ENCODE data around the gene HYAL3.
"Not testable (repeated sequence)": the region's sequence is repeated elsewhere in the genome, so short reads cannot be mapped to it uniquely, and the experiment has no call there.

The HYAL3 gene

GRCh38 chr3:50256978-50257890 lies 42.0 kb downstream of the HYAL3 start:
- no peak for DNase-seq (ENCODE audit: low spot score)

GRCh38 chr3:50255251-50255615 lies 44.0 kb downstream of the HYAL3 start:
- no peak for DNase-seq (ENCODE audit: low spot score)

DNA sequence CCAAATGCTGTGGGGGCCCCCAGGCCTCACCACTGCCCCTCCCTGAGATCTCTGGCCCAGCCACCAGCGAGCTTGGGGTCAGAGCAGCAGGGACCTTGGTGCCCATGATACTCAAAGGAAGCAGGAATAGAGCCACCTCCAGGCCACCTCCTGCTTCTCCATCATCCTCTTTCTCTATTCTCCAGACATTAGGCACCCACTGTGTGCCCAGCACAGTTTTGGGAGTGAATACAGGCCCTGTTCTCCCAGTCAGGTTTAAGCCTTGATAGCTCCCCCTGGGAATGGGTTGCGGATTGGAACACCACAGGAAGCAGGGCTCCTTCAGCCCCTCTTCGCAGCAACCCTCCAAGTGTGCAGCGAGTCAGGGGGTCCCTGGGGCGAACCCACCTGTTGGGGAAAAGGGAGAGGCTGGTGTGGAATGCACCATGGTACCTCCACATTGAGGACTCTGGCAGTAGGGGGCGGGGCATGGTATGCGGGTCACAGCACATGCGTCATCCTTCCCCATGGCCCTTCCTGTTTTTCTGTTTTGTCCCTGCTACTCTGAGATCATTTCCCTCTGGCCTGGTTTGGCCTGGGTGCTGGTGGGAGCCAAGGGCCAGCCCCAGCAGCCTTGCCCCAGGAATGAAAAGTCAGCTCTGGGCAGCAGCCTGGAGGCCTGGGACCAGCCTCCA lies 44.5 kb downstream of the HYAL3 start:
- no peak for DNase-seq (ENCODE audit: low spot score)

DNA sequence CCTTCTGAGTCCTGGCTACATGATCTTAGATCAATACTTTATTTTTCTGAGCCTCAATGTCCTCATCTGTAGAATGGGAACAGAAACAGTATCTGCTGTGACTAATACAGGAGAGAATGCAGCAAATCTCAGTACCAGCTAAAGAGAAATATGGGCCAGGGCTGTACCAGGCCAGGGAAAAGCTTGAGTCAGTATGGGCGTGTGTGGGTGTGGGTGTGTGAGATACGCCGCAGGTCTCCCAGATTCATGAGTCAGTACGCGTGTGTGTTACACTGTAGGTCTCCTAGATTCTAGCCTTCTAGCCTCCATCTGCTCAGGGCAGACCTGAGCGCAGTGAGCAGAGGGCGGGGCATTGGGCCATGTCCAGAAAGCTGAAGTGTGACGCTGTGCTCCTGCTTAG lies 48.0 kb downstream of the HYAL3 start:
- no peak for DNase-seq (ENCODE audit: low spot score)

DNA sequence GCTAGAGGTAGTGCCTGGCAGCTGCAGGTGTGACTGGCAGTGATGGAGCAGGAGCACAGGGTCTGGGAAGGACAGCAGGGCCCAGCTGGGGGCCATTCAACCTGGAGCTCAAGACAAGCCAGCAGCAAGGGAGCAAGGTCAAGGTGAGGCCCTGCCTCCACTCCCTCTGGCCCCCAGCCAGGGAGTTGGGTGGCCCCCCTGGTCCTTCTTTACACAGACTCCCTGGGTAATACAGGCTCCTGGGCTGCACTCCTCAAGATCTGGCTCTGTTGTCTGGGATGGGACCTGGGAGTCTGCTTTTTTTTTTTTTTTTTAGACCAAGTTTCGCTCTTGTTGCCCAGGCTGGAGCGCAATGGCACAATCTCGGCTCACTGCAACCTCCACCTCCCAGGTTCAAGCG lies 48.7 kb downstream of the HYAL3 start:
- no peak for DNase-seq (ENCODE audit: low spot score)

DNA sequence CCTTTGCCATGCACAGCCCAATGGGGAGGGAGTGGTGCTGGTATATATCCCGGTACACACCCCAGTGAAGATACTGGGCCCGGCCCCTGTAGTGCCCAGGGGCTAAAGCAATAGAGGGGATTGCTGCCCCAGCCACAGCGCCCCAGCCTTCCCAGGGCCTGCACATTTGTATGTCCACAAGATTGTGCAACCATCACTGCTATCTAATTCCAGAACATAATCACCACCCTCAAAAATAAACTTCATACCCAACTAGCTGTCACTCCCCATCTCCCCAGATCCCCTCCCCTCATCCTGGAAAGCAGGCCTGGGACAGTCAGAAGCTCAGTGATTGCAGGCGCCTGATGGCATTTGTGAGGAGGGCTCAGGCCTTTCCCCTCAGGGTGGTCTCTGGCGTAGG lies 49.7 kb downstream of the HYAL3 start:
- no peak for DNase-seq (ENCODE audit: low spot score)

DNA sequence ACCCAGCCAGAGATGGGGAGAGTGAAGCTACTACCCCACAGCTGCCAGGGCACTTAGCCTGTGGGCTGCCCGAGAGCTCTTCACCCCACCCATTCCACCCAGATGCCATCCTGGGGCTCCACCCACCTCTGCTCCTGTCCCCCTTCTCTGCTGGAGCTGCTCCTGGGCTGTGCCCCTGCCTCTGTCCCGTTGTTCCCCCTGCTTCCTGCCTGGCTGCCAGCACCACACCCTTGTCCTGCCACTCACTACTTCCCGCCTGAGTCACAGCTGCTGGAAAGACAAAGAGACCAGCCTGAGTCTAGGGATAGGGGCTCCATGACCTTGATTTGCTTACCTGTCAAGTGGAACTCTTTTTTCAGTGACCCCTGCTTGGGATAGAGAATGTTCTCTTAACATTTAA lies 50.8 kb downstream of the HYAL3 start:
- no peak for DNase-seq (ENCODE audit: low spot score)

GRCh38 chr3:50246517-50246954 lies 52.7 kb downstream of the HYAL3 start:
- DNase-seq (ENCODE audit: low spot score), result peak; percentile 91

DNA sequence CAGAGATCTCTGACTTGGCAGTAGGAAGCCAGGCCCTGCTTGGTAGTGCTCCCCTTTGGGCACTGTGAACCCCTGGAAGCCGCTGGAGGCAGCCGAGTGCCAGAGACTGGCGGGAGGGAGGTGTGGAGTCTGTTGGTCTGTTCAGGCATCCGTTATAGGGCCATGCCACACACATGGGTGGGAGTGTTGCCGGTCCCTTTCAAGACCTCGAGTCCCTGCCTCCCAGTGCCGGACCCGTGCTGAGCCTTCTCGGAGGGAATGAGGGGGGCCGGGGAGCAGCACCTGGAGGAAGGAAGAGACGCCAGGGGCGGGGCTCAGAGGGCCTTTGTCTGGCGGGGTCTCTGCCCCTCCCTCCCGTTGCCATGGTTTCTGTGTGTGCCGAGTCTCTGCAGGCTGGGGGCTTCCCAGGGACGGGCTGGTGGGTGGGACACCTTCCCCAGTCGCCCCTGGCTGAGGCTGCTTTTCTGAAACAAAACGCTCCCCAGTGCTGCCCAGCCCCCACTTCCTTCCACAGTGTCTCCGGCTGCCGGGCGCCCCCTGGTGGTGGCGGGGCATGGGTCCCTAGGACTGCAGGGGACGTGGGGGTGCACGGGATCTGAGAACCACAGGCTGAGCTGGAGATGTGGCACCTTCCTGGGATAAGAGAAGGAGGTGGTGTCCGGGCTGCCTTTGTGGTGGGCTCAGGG lies 53.2 kb downstream of the HYAL3 start:
- DNase-seq (ENCODE audit: low spot score), result peak; percentile 94

DNA sequence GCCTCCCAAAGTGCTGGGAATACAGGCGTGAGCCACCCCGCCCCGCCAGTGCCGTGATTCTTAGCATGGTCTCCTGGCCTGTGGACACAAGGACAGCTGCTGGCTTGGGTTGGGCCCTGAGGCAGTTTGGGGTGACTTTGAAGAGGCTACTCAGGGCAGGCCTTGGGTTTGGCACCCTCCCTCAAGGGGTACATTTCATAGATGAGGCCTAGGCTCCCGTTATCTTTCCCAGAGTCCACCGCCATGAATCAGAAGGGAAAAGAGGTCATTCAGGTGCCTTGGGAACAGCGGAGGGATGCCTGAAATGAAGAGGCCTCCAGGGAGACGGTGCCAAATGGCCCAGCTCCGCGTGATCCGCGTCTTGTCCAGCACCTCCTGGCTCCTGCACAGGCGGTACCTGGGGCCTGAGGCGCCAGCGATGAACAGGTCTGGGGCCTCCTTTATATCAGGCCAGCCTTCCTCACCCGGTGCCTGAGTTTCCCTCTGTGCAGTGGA lies 53.9 kb downstream of the HYAL3 start:
- DNase-seq (ENCODE audit: low spot score), result no peak

- not testable (repeated sequence) for DNase-seq (ENCODE audit: low spot score)
Measured at GRCh38 chr3:50244813-50245212, 54.4 kb downstream of the HYAL3 start.

GRCh38 chr3:50243543-50243895 lies 55.7 kb downstream of the HYAL3 start:
- DNase-seq (ENCODE audit: low spot score), result no peak

DNA sequence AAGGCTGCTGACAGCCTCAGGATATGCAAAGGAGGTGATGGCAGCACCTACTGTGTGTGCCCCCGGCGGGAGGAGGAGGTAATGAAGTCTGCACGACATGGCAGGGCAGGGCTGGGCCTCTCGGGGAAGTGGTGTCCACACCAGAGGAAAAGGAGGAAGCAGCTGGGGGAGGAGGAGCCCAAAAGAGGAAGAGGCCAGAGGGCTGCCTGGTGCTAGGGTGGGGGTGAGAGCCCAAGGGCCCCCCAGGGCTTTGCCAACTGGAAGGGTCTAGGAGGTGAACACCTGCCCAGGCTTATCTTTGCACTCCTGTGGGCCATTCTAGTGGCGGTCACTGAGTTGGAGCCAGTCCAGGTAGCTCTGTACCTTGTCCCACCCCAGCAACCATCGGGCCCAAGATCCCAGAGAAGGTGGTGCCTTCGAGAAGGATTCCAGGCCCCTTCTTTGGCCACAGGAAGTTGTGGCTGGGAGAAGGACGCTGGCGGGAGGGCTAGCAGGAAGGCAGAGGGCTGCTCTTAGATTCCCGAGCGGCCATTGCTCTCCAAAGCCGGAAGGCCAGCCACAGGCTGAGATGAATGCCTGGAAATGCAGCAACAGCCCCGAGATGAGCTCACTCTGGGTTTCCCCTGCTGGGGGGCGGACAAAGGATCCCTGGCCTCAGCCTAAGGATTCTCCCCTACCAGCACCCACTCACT lies 56.2 kb downstream of the HYAL3 start:
- DNase-seq (ENCODE audit: low spot score), result peak; percentile 34

All from CD4-positive, alpha-beta T cell treated with Interleukin-15 for 4 hours (primary cell).